Thyroid gland (tissue), 4 donors: ENCODE measurements around the gene PLSCR2.
"Not testable (repeated sequence)": the region's sequence is repeated elsewhere in the genome, so short reads cannot be mapped to it uniquely, and the experiment has no call there.

ENCODE experiments used
- POLR2A ChIP-seq, 2 donors: fragments of 450-650 bp; IDR thresholded peaks; one replicate each; pipeline ENCODE4 v1.6.1; 2017; ENCODE audit warnings: antibody characterized with exemption in 2 of 2, mild to moderate bottlenecking in 2 of 2, moderate library complexity in 1 of 2
- TF ChIP-seq, protein P1 (sequence below), 6 experiments: fragments of 200-600 bp in 3 of 6; fragments of 450-650 bp in 3 of 6; sonication (generic) in 3 of 6; IDR thresholded peaks; one replicate each; pipeline ENCODE4 v1.5.1; 2016 to 2019; ENCODE audit warnings: antibody characterized with exemption in 6 of 6, mild to moderate bottlenecking in 2 of 6, inconsistent platforms in 1 of 6, moderate library complexity in 1 of 6

DNA sequence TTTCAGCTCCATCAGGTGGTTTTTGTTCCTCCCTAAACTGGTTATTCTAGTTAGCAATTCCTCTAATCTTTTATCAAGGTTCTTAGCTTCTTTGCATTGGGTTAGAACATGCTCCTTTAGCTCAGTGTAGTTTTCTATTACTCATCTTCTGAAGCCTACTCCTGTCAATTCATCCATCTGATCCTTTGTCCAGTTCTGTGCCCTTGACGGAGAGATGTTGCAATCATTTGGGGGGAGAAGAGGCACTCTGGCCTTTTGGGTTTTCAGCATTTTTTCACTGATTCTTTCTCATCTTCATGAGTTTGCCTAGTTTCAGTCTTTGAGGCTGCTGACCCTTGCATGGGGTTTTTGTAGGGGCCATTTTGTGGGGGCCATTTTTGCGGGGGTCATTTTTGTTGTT is 5.6 kb upstream of the PLSCR2 start:
- TF ChIP-seq, protein P1, sequence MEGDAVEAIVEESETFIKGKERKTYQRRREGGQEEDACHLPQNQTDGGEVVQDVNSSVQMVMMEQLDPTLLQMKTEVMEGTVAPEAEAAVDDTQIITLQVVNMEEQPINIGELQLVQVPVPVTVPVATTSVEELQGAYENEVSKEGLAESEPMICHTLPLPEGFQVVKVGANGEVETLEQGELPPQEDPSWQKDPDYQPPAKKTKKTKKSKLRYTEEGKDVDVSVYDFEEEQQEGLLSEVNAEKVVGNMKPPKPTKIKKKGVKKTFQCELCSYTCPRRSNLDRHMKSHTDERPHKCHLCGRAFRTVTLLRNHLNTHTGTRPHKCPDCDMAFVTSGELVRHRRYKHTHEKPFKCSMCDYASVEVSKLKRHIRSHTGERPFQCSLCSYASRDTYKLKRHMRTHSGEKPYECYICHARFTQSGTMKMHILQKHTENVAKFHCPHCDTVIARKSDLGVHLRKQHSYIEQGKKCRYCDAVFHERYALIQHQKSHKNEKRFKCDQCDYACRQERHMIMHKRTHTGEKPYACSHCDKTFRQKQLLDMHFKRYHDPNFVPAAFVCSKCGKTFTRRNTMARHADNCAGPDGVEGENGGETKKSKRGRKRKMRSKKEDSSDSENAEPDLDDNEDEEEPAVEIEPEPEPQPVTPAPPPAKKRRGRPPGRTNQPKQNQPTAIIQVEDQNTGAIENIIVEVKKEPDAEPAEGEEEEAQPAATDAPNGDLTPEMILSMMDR (IDR thresholded peaks at IDR 0.05): not testable (repeated sequence)
- not testable (repeated sequence) for TF ChIP-seq POLR2A (IDR thresholded peaks at IDR 0.05)
